CD8-positive, alpha-beta memory T cell (primary cell): ENCODE results near the gene CLMN. TPM values are rescaled to one million over a fixed set of nuclear protein-coding genes. Genes with fewer than 3 reads are reported as not detected.
A peak's percentile ranks its signal among the peaks of the same experiment; 100 is the strongest.

Experiments
- CTCF ChIA-PET: fragments of 350-600 bp; sonication (Branson Sonifier 250); formaldehyde crosslinking; loops from one replicate; lab custom pipeline; 2021; ENCODE audit warnings: antibody characterized with exemption; lab: Charles Lee
- POLR2A ChIA-PET: fragments of 350-600 bp; sonication (Branson Sonifier 250); formaldehyde crosslinking; loops from one replicate; lab custom pipeline; 2021; ENCODE audit warnings: antibody characterized with exemption; lab: Charles Lee
- DNase-seq, 5 donors: peaks; one replicate each; pipeline versions ENCODE4 v3.0.0 to v3.0.0-alpha.2; 2020 to 2022; ENCODE audit warnings: mixed read lengths in 1 of 5
- H3K27ac ChIP-seq: one replicate; pipeline ENCODE4 v1.7.0; 2013; ENCODE audit warnings: low read depth, mild to moderate bottlenecking, low read length, moderate library complexity
- H3K27me3 ChIP-seq: 2 replicates; pipeline ENCODE4 v1.7.0; 2013; ENCODE audit warnings: low read length, mild to moderate bottlenecking; ENCODE audit not compliant: insufficient read depth, poor library complexity, severe bottlenecking
- H3K36me3 ChIP-seq: 2 replicates; pipeline ENCODE4 v1.7.0; 2013; ENCODE audit warnings: mild to moderate bottlenecking, low read length, moderate library complexity; ENCODE audit not compliant: insufficient read depth
- H3K4me1 ChIP-seq: 2 replicates; pipeline ENCODE4 v1.7.0; 2013; ENCODE audit warnings: mild to moderate bottlenecking, low read length, moderate library complexity; ENCODE audit not compliant: insufficient read depth
- H3K4me3 ChIP-seq: 2 replicates; pipeline ENCODE4 v1.7.0; 2013; ENCODE audit warnings: mild to moderate bottlenecking, low read length
- H3K9me3 ChIP-seq: 2 replicates; pipeline ENCODE4 v1.7.0; 2013; ENCODE audit warnings: mild to moderate bottlenecking, low read length
- H3K27ac Mint-ChIP-seq, 8 donors: one replicate each; pipeline ENCODE4 v1.8.0; 2020 to 2021; ENCODE audit warnings: mixed read lengths in 8 of 8, mild to moderate bottlenecking in 6 of 8, inconsistent platforms in 3 of 8, moderate library complexity in 3 of 8
- H3K27me3 Mint-ChIP-seq, 2 donors: one replicate each; pipeline ENCODE4 v1.8.0; 2020 to 2021; ENCODE audit warnings: mixed read lengths in 2 of 2, mild to moderate bottlenecking in 1 of 2, moderate library complexity in 1 of 2
- H3K36me3 Mint-ChIP-seq, 3 donors: one replicate each; pipeline ENCODE4 v1.8.0; 2020 to 2021; ENCODE audit warnings: mixed read lengths in 3 of 3, inconsistent platforms in 1 of 3, mild to moderate bottlenecking in 1 of 3
- H3K4me1 Mint-ChIP-seq, 3 donors: one replicate each; pipeline ENCODE4 v1.8.0; 2020 to 2021; ENCODE audit warnings: mixed read lengths in 3 of 3, inconsistent platforms in 1 of 3, mild to moderate bottlenecking in 1 of 3
- H3K4me3 Mint-ChIP-seq, 7 donors: one replicate each; pipeline ENCODE4 v1.8.0; 2020 to 2021; ENCODE audit warnings: mixed read lengths in 7 of 7, mild to moderate bottlenecking in 6 of 7, moderate library complexity in 4 of 7, inconsistent platforms in 2 of 7
- H3K9me3 Mint-ChIP-seq, 5 donors: one replicate each; pipeline ENCODE4 v1.8.0; 2020 to 2022; ENCODE audit warnings: mixed read lengths in 5 of 5, mild to moderate bottlenecking in 3 of 5, moderate library complexity in 2 of 5, inconsistent platforms in 1 of 5
- polyA plus RNA-seq: library from polyadenylated mRNA; unstranded; fragments of 300-500 nt; fragmentation: Illumina TruSeq; gene quantifications from one replicate; pipeline ENCODE4 v1.2.3, GENCODE V29; 2021
- total RNA-seq, 2 experiments: library from RNA; stranded (reverse); gene quantifications; one replicate each; pipeline ENCODE4 v1.2.3, GENCODE V29; 2021

Gene CLMN
- total and polyA plus RNA-seq, 3 experiments from 2014 or later: 0.15 to 0.72 (median 0.29) TPM

GRCh38 chr14:95189367-95190132 is 130.2 kb downstream of the CLMN start:
- peaks cover 0 to 1% (median 0%) of the 10 kb centered on the region in 3 donors for H3K36me3 Mint-ChIP-seq
- no peaks in the 10 kb centered on the region for H3K9me3 ChIP-seq
- no peak overlapping the region for H3K27ac ChIP-seq
- no peak overlapping the region for H3K4me3 Mint-ChIP-seq
- H3K27ac Mint-ChIP-seq: no peak overlapping the region
- no peak overlapping the region for H3K4me3 ChIP-seq
- POLR2A ChIA-PET: no interaction called here
- no peaks in the 10 kb centered on the region for H3K4me1 Mint-ChIP-seq
- H3K36me3 ChIP-seq: no peaks in the 10 kb centered on the region
- peaks cover 7% of the 10 kb centered on the region for H3K27me3 ChIP-seq
- no peaks in the 10 kb centered on the region for H3K9me3 Mint-ChIP-seq
- H3K27me3 Mint-ChIP-seq: peaks cover 17 to 45% of the 10 kb centered on the region in 2 donors
- DNase-seq: no peak
- CTCF ChIA-PET: no interaction called here
- H3K4me1 ChIP-seq: no peaks in the 10 kb centered on the region

DNA sequence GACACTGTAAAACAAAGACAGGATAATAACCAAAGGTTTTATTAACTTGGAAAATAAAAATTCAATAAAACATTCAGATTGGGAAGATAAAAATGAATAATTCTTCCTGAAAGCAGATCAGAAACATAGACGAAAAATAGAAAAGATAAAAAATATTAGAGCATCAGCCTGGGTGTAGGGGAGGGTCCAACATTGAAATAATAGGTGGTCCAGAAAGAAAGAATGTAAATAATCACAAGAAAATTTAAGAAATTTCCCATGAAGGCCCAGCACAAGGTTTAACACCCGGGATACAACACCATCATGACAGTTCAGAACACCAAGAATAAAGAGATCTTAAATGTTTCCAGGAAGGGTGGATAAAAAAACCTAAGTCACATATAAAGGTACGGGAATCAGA is 131.3 kb downstream of the CLMN start:
- H3K27me3 ChIP-seq: peaks cover 7% of the 10 kb centered on the region
- no peak overlapping the region for H3K4me3 Mint-ChIP-seq
- H3K27ac ChIP-seq: no peak overlapping the region
- H3K36me3 Mint-ChIP-seq: peaks cover 0 to 1% (median 0%) of the 10 kb centered on the region in 3 donors
- H3K4me1 Mint-ChIP-seq: no peaks in the 10 kb centered on the region
- H3K27me3 Mint-ChIP-seq: peaks cover 17 to 53% of the 10 kb centered on the region in 2 donors
- H3K36me3 ChIP-seq: no peaks in the 10 kb centered on the region
- H3K4me1 ChIP-seq: no peaks in the 10 kb centered on the region
- H3K4me3 ChIP-seq: no peak overlapping the region
- H3K9me3 Mint-ChIP-seq: no peaks in the 10 kb centered on the region
- no peak for DNase-seq
- CTCF ChIA-PET: no interaction called here
- no peak overlapping the region for H3K27ac Mint-ChIP-seq
- H3K9me3 ChIP-seq: no peaks in the 10 kb centered on the region
- POLR2A ChIA-PET: no interaction called here

GRCh38 chr14:95185767-95186392 is 133.8 kb downstream of the CLMN start:
- CTCF ChIA-PET: no interaction called here
- Histone ChIP-seq H3K4me3 (no peak overlapping the region), H3K27ac (no peak overlapping the region), H3K4me1 (no peaks in the 10 kb centered on the region), H3K27me3 (peaks cover 7% of the 10 kb centered on the region), H3K9me3 (no peaks in the 10 kb centered on the region), H3K36me3 (no peaks in the 10 kb centered on the region)
- peaks cover 1 to 5% (median 2%) of the 10 kb centered on the region in 3 donors for H3K36me3 Mint-ChIP-seq
- no peaks in the 10 kb centered on the region for H3K4me1 Mint-ChIP-seq
- POLR2A ChIA-PET: no interaction called here
- H3K9me3 Mint-ChIP-seq: no peaks in the 10 kb centered on the region
- H3K27me3 Mint-ChIP-seq: peaks cover 17 to 53% of the 10 kb centered on the region in 2 donors
- no peak for DNase-seq
- H3K27ac Mint-ChIP-seq: peak overlapping the region in 1 of 8 donors; percentile 40
- H3K4me3 Mint-ChIP-seq: no peak overlapping the region

DNA sequence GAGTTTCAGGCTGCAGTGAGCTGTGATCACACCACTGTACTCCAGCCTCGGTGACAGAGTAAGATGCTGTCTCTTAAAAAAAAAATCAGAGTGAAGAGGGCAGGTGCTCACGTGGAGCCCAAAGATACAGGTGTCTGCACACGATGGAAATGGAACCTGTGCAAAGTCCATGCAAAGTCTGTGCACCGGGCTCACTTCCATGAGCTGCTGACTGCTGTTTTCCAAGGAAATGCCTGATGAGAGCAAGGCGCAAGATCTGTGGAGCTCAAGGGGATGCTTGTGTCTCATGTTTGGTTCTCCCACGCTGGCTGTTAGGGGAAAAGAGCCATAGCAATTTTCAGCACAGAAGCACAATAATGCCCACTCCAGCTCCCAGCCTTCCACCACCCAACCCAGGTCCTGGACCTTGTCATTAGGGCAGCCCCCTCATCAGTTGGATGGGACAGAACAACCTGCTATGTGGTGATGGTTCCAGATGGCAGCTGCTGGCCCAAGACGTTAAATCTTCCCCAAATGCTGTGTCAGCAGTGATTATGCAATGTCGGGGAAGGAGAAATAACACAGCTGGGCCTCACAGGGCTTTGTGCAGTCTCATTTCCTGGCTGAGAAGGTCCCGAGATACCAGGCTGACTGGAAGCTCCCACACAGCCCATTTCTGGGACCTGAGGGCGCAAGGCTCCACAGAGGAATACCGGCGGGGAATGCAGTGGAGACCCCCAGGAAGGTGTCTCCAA is 134.5 kb downstream of the CLMN start:
- H3K27me3 ChIP-seq: peaks cover 7% of the 10 kb centered on the region
- no peak overlapping the region for H3K4me3 Mint-ChIP-seq
- CTCF ChIA-PET: no interaction called here
- H3K36me3 Mint-ChIP-seq: peaks cover 1 to 9% (median 5%) of the 10 kb centered on the region in 3 donors
- H3K27me3 Mint-ChIP-seq: peaks cover 17 to 53% of the 10 kb centered on the region in 2 donors
- no peaks in the 10 kb centered on the region for H3K4me1 ChIP-seq
- H3K4me1 Mint-ChIP-seq: no peaks in the 10 kb centered on the region
- DNase-seq: no peak
- H3K9me3 ChIP-seq: no peaks in the 10 kb centered on the region
- H3K36me3 ChIP-seq: no peaks in the 10 kb centered on the region
- peak overlapping the region in 1 of 8 donors; percentile 40 for H3K27ac Mint-ChIP-seq
- no peak overlapping the region for H3K4me3 ChIP-seq
- H3K9me3 Mint-ChIP-seq: no peaks in the 10 kb centered on the region
- H3K27ac ChIP-seq: no peak overlapping the region
- POLR2A ChIA-PET: no interaction called here

DNA sequence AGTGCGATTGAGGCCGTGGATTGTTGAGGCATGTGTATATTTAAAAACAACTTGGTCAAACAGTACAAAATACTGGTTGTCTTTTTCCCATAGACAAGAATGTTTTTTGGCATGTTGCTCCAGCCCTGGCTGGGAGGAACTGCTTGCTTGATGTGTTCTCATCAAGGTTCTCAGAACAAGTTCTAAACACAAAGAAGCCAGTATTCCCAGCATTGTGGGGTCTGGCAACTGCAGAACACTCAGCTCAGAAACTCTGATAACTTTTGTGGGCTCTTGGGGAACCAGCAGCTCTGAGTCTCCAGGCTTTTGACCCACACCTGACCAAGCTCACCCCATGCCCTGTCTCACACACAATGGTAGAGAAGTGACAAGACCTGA is 135.3 kb downstream of the CLMN start:
- no peak overlapping the region for H3K4me3 Mint-ChIP-seq
- no peaks in the 10 kb centered on the region for H3K4me1 Mint-ChIP-seq
- H3K27me3 Mint-ChIP-seq: peaks cover 17 to 48% of the 10 kb centered on the region in 2 donors
- CTCF ChIA-PET: no interaction called here
- no peak for DNase-seq
- Histone ChIP-seq H3K9me3 (no peaks in the 10 kb centered on the region), H3K4me3 (no peak overlapping the region), H3K36me3 (no peaks in the 10 kb centered on the region), H3K27me3 (peaks cover 7% of the 10 kb centered on the region), H3K4me1 (no peaks in the 10 kb centered on the region), H3K27ac (no peak overlapping the region)
- H3K36me3 Mint-ChIP-seq: peaks cover 0 to 9% (median 7%) of the 10 kb centered on the region in 3 donors
- H3K9me3 Mint-ChIP-seq: no peaks in the 10 kb centered on the region
- POLR2A ChIA-PET: no interaction called here
- no peak overlapping the region for H3K27ac Mint-ChIP-seq

DNA sequence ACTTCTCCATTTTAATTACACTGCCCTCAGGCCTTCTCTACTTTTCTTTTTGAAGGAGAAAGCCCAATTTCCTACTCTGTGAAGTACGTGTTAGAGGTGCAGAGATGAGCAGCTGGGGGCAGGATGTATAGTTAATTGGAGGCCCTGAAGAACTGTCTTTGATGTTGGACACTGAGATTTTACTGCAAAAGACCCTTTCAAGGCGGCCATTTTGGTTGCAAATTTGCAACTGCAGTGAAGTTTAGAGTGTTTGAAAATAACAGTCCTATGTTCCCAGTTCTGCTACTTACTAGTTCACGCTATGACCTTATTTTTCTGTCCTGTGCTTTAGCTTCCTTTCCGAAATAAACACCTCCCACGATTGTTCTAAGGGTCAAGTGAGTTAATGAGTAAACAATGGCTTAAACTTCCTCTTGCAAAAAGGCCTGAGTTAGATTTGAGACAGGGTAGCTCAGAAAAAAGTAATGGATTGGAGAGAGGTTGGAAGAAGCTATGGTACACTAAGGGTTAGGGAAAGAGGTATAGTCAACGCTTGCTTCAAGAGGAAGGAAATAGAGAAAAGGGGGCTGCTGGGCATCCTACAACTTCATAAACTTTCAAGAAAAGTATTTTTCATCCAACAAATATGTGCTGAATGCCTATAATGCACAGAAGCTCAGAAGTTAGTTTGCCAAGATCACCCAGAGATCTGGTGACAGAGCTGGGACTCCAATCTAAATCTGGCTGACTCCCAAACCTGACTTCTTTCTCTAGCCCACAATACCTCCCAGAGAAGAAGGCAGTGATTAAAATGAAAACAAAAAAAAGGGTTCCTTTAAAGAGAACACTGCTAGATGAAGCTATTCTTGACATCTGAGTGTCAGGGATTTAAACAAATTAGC is 135.9 kb downstream of the CLMN start:
- Mint-ChIP-seq H3K27ac (no peak overlapping the region), H3K9me3 (no peaks in the 10 kb centered on the region), H3K36me3 (peaks cover 0 to 11% (median 9%) of the 10 kb centered on the region in 3 donors), H3K27me3 (peaks cover 17 to 46% of the 10 kb centered on the region in 2 donors), H3K4me3 (no peak overlapping the region), H3K4me1 (no peaks in the 10 kb centered on the region)
- POLR2A ChIA-PET: no interaction called here
- H3K4me1 ChIP-seq: no peaks in the 10 kb centered on the region
- no peak for DNase-seq
- H3K27ac ChIP-seq: no peak overlapping the region
- CTCF ChIA-PET: no interaction called here
- H3K27me3 ChIP-seq: peaks cover 7% of the 10 kb centered on the region
- no peaks in the 10 kb centered on the region for H3K36me3 ChIP-seq
- H3K4me3 ChIP-seq: no peak overlapping the region
- H3K9me3 ChIP-seq: no peaks in the 10 kb centered on the region

- ChIA-PET POLR2A (no interaction called here), CTCF (no interaction called here)
- no peak for DNase-seq
- Mint-ChIP-seq H3K27ac (no peak overlapping the region), H3K4me1 (no peaks in the 10 kb centered on the region), H3K9me3 (no peaks in the 10 kb centered on the region), H3K36me3 (peaks cover 0 to 18% (median 9%) of the 10 kb centered on the region in 3 donors), H3K27me3 (peaks cover 13 to 43% of the 10 kb centered on the region in 2 donors), H3K4me3 (no peak overlapping the region)
- Histone ChIP-seq H3K36me3 (no peaks in the 10 kb centered on the region), H3K4me3 (no peak overlapping the region), H3K27me3 (peaks cover 7% of the 10 kb centered on the region), H3K27ac (no peak overlapping the region), H3K9me3 (no peaks in the 10 kb centered on the region), H3K4me1 (no peaks in the 10 kb centered on the region)
These were observed 136.6 kb downstream of the CLMN start for GRCh38 chr14:95183082-95183481.
